Adrenal gland (tissue), 5 donors: ENCODE measurements around the gene UNC13D.

Experiments
- POLR2A ChIP-seq, 2 donors: fragments of 450-650 bp; IDR thresholded peaks; one replicate each; pipeline ENCODE4 v1.6.1; 2017; ENCODE audit warnings: antibody characterized with exemption in 2 of 2, mild to moderate bottlenecking in 2 of 2, moderate library complexity in 1 of 2
- TF ChIP-seq, protein P1 (sequence below), 6 experiments: fragments of 450-650 bp in 4 of 6; fragments of 200-600 bp in 2 of 6; sonication (generic) in 1 of 6; IDR thresholded peaks; 1 replicate in 5 of 6; 2 replicates in 1 of 6; pipeline versions ENCODE4 v1.5.1 to v1.8.0; 2016 to 2021; ENCODE audit warnings: antibody characterized with exemption in 6 of 6, mild to moderate bottlenecking in 2 of 6, moderate library complexity in 1 of 6
- donor health status: DM: no; HTN: no; CAD: no.

DNA sequence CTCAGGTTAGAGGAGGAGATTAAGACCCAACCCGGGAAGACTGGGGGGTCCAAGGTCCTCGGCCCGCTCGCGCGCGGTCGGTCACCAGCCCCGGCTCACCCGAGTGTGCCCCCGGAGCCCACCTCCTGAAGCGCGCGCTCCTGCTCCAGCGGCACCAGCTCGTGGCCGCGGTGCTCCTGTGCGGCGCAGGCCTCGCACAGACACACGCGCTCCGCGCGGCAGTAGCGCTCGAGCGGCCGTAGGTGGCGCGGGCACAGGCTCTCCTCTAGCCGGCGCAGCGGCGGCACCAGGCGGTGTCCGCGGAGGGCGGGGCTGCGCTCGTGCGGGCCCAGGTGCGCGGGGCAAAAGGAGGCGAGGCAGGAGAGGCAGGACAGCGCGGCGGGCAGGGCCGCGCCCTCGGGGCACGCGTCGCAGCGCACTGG, 33.6 kb upstream of the UNC13D start:
- TF ChIP-seq, protein P1, sequence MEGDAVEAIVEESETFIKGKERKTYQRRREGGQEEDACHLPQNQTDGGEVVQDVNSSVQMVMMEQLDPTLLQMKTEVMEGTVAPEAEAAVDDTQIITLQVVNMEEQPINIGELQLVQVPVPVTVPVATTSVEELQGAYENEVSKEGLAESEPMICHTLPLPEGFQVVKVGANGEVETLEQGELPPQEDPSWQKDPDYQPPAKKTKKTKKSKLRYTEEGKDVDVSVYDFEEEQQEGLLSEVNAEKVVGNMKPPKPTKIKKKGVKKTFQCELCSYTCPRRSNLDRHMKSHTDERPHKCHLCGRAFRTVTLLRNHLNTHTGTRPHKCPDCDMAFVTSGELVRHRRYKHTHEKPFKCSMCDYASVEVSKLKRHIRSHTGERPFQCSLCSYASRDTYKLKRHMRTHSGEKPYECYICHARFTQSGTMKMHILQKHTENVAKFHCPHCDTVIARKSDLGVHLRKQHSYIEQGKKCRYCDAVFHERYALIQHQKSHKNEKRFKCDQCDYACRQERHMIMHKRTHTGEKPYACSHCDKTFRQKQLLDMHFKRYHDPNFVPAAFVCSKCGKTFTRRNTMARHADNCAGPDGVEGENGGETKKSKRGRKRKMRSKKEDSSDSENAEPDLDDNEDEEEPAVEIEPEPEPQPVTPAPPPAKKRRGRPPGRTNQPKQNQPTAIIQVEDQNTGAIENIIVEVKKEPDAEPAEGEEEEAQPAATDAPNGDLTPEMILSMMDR (IDR thresholded peaks at IDR 0.05): peak in 4 of 6 experiments; percentile 38 to 70 (median 48)
- no peak for TF ChIP-seq POLR2A (IDR thresholded peaks at IDR 0.05)
